Activated effector memory CD4-positive, alpha-beta T cell treated with Interleukin-2 at 50 U/mL for 16 hours (primary cell): ENCODE data around the gene AUH.
"Not testable (repeated sequence)": the region's sequence is repeated elsewhere in the genome, so short reads cannot be mapped to it uniquely, and the experiment has no call there.

Experiments used
- DNase-seq: peaks from one replicate; pipeline ENCODE4 v3.0.0-alpha.2; 2020

Gene AUH

GRCh38 chr9:91361291-91362050 is at the start of gene AUH:
TSS of gene AUH (minus strand) at chr9:91361918. CDS start at chr9:91361889, 29 bp downstream.
- DNase-seq = peak; percentile 82

DNA sequence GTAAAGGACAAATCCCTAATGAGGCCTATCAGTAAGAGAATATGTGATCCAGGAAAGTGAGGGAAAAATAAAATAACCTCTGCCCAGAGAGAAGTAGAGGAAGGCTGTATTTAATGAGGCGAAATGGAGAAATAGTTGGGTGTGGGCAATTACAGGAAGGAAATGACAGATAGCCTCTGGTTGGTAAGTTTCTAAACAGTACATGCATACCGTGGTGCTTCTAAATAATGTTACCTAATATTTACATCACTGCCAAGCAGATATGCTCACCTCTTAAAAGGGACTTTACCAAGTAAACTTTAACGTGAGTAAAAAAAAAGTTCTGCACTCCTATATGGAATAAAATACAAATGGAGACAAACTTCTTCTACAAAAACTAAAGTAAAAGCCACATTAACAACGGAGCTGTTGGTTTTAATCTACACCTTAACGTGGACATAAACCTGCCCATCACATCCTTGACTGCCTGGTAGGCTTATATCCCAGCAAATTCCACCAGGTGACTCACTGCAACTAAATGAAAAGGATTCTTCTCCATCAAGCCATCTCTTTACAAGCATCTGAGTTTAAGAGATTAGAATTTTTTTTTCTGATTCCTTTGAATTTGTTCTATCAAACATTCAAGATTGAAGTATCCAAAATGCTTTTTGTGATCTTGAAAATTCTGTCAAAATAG is 49.5 kb upstream of the AUH start:
- no peak for DNase-seq

GRCh38 chr9:91410161-91410560 is 48.4 kb upstream of the AUH start:
- no peak for DNase-seq

DNA sequence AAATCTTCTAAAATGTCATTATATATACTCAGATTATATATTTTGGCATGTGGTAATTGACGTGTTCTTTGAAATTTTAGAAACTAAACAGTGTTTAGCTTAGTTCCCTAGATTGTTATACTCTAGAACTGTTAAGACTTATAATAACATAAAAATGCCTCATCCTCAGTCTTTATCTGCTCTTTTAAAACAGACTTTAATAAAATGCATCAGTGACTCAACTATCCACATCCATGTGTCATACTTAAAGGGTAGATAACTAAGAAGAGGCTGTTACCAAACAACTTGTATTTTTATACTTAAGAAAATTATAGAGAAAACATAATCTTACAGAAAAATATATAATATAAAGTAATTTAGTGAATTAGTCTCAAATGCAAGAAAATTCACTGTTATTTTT is 46.8 kb upstream of the AUH start:
- DNase-seq = no peak

GRCh38 chr9:91407580-91408318 is 46.0 kb upstream of the AUH start:
- DNase-seq = no peak

DNA sequence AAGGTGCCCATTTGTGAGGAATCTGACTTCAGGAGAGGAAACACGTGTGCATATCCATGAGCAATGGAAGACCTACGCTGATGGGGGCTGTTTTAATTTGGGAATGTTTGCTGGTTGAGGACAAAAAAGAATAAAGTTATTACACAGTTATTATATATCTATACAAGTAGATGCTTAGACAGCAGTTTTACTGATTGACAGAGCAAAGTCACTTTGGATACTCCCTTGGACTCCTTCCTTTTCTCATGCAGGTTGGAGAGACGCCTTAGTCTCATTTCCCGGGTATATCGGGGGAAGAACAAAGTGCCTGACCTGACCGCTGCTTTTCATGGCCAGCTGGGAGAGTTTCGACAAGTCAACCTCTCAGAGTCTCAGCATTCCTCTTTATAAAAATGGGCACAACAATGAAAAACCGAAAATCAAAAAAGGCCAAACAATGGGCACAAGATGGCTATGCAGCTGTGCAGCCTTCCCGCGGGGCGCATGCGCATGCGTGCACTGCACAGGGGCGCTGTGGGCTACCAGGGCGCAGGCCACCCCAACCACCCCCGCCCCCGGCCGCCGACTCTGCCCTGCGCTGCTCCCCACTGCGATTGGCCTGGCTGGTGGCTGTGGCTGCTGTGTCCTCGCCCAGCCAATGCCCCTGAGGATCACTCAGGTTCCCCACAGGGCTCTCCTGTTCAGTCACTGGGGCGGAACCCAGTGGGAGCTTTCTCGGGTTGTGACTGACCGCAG is 43.8 kb upstream of the AUH start:
- no peak for DNase-seq

DNA sequence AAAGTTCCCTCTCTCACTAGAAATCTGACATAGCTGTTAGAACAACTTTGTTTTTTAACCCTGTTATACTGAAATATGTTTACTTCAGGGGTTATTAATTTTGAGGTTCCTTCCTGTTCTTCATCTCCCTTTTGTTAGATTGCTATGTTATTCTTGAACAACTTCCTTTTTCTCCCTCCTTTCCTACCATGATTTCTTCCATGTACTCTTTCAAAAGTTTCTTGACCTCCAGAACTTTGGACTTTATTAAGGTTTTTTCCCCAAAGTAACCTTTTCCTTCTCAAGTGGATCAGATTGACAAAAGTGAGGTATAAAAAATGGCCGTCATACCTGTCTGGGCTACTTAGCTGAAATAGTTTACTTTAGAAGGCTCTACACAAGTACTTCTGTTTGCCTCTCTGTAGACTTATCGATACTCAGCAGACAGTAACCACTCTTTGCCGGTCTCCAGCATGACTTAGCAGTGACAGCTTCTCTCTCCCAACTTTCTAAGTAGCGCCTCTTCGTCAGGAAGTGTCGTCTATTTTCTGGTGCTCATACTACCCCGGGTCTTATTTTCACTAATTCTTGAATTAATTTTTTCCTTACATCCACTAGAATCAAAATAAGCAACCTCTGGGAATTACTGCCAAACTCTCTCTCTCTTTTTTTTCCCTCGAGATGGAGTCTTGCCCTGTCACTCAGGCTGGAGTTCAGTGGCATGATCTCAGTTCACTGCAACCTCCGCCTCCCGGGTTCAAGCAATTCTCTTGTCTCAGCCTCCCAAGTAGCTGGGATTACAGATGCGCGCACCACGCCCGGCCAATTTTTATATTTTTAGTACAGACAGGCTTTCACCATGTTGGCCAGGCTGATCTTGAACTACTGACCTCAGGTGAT is 42.2 kb upstream of the AUH start:
- no peak for DNase-seq

DNA sequence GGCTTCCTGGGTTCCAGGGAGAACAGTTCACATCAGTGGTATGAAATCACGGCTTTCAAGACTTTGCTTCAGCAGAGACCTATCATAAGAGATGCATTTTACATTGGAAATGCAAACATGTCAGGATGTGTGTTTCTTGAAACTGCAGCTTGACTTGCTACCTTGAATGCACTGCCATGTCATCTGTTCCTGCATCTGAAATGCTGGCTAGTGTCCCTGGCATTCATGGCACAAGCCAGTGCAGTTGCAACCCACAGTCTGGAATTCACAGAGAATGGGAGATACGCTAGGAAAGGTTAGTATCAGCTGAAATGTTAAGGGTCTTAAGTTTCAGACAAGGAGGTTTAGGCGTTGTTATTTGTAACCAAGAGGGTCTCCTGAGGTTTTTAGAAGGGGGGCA is 37.2 kb upstream of the AUH start:
- DNase-seq = no peak

- DNase-seq = no peak
These were observed 34.1 kb upstream of the AUH start for GRCh38 chr9:91395553-91396471.

DNA sequence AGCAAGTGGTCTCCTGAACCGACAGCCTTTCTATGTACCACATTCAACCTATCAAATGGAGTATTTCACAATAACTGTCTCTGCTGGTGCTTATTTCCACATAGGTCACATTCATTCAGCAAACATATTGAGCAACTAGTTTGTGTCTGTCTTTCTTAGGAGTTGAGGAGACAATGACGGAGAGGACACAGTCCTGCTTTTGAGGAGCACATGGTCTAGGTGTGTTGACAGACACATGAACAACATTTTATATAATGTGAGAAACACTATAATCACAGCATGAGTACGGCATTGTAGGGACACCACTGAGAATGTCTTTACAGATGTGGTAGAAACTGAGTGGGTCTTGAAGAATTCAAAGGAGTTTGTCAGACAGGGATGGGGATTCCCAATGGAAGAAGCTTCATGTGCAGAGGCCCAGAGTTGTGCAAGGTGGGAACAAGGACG is 33.4 kb upstream of the AUH start:
- no peak for DNase-seq

- DNase-seq = no peak
These were observed 32.1 kb upstream of the AUH start for GRCh38 chr9:91393826-91394225.

DNA sequence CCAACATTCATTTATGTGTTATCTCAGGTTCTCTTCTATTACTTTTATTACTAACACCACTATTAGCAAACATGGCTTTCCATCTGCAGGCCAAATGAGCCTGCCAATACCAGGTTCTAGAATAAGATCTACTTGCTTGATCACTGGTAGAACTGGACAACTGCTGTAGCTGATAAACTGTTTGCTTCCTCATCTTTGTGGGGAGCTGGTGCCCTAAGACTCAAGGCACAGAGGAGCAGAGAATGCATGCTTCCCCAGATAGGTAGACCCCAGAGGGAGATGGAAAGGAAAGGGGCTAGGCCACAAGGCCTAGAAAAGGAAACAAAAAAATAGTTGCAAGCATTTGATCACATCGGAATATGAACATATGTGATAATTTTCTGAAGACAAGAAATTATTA is 30.7 kb upstream of the AUH start:
- no peak for DNase-seq

DNA sequence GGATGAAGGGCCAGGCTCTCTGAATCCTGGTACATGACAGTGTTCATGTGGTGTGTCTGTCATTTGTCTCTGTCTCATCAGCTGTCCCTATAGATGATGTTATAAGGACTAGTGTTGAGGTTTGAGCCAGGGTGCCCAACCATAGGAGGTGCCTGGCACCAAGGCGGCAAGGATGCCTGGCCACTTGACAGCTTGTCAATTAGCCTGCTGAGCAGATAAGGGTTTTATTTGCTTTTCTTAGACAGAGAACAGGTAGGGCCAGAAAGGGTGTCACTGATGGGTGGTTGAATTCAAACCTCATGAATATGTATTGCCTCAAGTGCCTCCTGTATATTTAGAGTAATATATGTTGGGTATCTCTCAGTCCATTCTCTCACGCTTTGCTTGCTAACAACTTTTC is 30.1 kb upstream of the AUH start:
- no peak for DNase-seq

GRCh38 chr9:91391412-91391811 is 29.7 kb upstream of the AUH start:
- DNase-seq = no peak

DNA sequence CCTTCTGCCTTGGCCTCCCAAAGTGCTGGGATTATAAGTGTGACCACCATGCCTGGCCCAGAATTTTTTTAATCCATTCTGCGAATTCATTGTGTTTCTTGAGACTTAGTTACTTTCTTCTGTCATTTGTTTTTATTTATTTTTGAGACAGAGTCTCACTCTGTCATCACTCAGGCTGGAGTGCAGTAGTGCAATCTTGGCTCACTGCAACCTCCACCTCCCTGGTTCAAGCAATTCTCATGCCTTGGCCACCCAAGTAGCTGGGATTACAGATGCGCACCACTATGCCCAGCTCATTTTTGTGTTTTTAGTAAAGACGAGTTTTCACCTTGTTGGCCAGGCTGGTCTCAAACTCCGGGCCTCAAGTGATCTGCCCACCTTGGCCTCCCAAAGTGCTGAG is 28.0 kb upstream of the AUH start:
- DNase-seq = not testable (repeated sequence)

DNA sequence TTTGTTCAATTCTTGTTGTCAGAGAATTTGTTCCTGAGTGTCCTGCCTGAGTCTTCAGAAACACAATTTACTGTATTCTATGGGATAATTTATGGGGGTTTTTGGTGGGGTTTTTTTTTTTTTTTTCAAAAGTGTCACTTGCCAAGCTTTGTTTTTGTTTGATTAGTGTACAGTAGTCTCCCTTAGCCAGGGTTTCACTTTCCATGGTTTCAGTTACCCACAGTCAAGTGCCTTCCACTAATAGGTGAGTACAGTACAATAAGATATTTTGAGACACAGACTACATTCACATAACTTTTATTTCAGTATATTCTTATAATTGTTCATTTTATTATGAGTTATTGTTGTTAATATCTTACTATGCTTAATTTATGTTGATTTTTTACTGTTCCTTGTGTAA is 25.0 kb upstream of the AUH start:
- no peak for DNase-seq

DNA sequence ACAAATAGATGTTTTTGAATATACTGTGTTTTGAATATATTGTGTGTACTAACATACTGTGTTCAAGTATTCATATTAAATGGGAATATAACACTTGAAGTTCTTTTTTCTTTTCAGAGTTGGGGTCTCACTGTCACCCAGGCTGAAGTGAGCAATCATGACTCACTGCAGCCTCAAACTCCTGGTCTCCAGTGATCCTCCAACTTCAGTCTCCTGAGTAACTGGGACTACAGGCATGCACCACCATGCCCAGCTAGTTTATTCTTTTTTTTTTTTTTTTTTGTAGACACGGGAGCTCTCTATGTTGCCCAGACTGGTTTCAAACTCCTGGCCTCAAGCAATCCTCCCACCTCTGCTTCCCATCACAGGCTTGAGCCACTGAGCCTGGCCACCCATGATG is 23.2 kb upstream of the AUH start:
- DNase-seq = no peak

DNA sequence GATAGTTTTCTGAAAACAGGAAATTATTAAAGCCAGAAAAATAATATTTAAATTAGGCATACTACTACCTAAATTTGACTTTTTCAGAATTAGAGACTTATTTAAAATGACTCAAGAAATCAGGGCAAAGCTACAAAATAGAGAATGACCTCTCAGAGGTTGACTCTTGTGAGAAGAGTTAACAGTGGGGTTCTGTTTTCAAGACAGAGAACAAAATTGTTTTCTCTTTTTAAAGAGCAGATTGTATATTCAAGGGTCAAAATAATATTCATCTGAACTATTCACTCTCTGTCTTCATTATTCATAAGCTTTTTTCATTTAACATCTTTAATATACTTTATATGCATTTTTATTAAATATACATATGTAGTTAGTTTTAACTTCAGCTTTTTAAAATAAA is 21.9 kb upstream of the AUH start:
- no peak for DNase-seq

DNA sequence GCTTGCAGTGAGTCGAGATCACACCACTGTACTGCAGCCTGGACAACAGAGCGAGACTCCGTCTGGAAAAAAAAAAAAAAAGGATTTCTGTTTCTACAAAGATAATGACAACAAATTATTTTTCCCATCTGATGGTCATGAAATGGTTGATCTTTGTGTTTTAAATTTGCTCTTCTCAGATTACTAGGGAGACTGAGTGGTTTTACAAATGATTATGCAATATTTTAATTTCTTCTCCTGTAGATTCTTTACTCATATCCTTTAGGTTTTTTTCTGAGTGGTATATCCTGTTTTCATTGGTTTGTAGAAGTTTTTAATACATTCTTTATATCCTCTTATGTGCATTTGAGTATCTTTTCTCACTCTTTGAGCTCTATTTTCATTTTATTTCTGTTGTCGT is 20.6 kb upstream of the AUH start:
- DNase-seq = no peak

GRCh38 chr9:91379426-91379825 is 17.7 kb upstream of the AUH start:
- no peak for DNase-seq

- no peak for DNase-seq
These were observed 17.0 kb upstream of the AUH start for GRCh38 chr9:91378695-91379127.
